ENCODE measurements around the gene LIPE.

Gene LIPE

DNA sequence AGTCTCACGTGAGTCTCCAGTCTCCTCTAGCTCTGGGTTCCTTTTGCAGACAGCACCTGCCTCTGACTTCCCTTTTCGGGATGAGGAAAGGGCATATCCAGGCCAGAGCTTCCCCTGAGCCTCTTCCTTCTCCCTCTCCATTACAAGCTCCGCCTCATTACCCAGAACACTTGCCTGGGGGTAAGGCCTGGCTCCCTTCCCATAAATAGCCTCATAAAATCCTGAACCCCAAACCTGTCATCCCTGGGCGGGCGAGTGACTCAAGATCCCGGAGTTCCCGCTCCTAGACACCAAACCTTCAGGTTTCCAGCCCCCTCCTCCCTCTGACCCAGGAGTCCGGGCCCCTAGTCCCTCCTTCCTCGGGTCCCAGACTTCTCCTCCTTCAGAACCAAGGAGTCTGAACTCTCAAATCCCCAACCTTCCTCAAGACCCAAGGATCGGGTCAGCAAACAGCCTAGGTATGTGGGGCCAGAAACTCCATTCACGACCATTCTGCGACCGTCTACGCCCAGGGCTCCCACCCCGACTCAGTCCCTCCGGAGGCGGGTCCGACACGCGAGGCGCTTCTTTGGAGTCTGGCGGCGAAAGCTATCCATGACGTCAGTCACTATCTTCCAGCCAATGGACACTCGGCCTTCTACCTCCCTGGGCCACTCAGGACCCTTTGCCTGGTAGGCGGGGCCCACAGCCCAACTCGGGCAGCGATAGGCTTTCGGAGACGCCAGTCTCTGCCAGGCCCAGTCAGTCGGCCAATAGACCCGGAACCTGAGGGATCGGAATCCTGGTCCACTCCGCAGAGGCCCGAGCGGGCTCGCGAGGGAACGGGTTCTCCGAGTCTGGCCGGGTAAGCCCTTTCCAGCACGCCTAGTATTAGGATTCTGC, 30.6 kb downstream of the LIPE start:
- Histone ChIP-seq H3K27ac (ENCODE audit: low read depth, low read length) (peak overlapping the region; percentile 91), H3K4me1 (ENCODE audit: insufficient read depth, low read length) (peaks cover 33% of the 10 kb centered on the region), H3K9me3 (ENCODE audit: low read length) (no peaks in the 10 kb centered on the region), H3K27me3 (ENCODE audit: control insufficient read depth in 1 of 2, insufficient read depth in 2 of 2, low read length in 2 of 2) (no peaks in the 10 kb centered on the region), H3K9ac (ENCODE audit: low read length) (peak overlapping the region; percentile 89), H3K4me3 (ENCODE audit: low read depth in 1 of 2, low read length in 2 of 2) (peak overlapping the region; percentile 59 to 67), H3K36me3 (ENCODE audit: insufficient read depth, low read length) (no peaks in the 10 kb centered on the region)

DNA sequence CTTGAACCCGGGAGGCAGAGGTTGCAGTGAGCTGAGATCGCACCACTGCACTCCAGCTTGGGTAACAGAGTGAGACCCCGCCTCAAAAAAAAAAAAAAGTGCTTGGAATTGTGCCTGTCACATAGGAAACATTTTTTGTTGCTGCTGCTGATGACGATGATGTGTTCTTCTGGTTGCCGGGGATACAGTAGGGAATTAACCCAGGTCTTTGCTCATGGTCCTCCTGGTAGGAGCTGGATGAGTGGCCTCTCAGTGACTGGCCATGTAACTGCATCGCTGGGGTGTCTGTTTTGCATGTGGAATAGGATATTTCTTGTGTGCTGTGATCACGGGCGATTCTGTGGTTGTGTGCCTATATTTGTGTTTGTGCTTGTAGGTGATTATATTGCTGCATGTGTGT, 32.4 kb downstream of the LIPE start:
- peaks cover 4 to 16% of the 10 kb centered on the region in 2 donors for H3K27me3 ChIP-seq (ENCODE audit: control insufficient read depth in 1 of 2, insufficient read depth in 2 of 2, low read length in 2 of 2)
- peaks cover 23% of the 10 kb centered on the region for H3K4me1 ChIP-seq (ENCODE audit: insufficient read depth, low read length)
- H3K27ac ChIP-seq (ENCODE audit: low read depth, low read length) = no peak overlapping the region
- H3K9me3 ChIP-seq (ENCODE audit: low read length) = no peaks in the 10 kb centered on the region
- H3K4me3 ChIP-seq (ENCODE audit: low read depth in 1 of 2, low read length in 2 of 2) = no peak overlapping the region
- no peak overlapping the region for H3K9ac ChIP-seq (ENCODE audit: low read length)
- H3K36me3 ChIP-seq (ENCODE audit: insufficient read depth, low read length) = no peaks in the 10 kb centered on the region

DNA sequence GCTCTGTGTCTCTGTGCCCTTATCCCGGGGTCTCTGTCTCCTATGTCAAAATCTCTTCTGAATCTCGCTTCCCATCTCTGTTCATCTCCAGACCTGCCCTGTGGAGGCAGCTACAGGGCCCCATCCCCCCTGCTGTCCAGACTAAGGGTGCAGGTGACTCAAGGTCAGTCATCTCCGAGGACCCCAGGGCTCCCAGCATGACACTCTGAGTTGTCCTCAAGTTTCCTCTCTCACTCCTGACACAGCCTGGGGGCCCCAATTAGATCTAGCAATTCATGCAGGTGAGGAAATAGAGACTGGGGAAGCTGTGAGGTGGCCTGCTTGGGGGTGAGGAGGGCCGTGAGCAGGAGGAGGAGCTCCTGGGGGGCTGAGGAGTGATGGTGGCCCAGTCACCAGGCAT, 35.0 kb downstream of the LIPE start:
- Histone ChIP-seq H3K27ac (ENCODE audit: low read depth, low read length) (no peak overlapping the region), H3K36me3 (ENCODE audit: insufficient read depth, low read length) (no peaks in the 10 kb centered on the region), H3K9me3 (ENCODE audit: low read length) (no peaks in the 10 kb centered on the region), H3K4me3 (ENCODE audit: low read depth in 1 of 2, low read length in 2 of 2) (no peak overlapping the region), H3K9ac (ENCODE audit: low read length) (no peak overlapping the region), H3K27me3 (ENCODE audit: control insufficient read depth in 1 of 2, insufficient read depth in 2 of 2, low read length in 2 of 2) (peaks cover 8 to 38% of the 10 kb centered on the region in 2 donors), H3K4me1 (ENCODE audit: insufficient read depth, low read length) (peaks cover 17% of the 10 kb centered on the region)

DNA sequence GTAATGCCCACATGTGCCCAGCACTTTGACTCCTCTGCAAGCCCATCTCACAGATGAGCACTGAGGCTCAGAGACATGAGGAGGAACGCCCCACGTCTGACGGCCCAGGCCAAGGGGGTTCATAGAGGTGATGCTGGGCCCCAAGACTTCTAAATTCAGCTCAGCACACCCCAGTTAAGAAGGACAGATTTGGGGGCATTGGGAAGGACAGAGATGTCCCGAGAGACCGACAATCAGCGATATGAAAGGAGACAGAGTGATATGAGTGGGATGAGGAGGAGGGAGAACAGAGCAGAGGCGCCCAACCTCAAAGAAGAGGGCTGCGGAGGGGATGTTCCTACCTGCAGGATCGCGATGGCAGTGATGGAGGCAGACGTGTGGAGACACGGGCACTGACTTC, 37.3 kb downstream of the LIPE start, which contains the start of gene CNFN:
Gene CNFN, minus strand, starts transcription at position 399 of the 400 bp plus-strand sequence. CDS start 1,260 bp downstream, outside the sequence.
- Histone ChIP-seq H3K9ac (ENCODE audit: low read length) (no peak within 1 kb of the TSS), H3K27me3 (ENCODE audit: control insufficient read depth in 1 of 2, insufficient read depth in 2 of 2, low read length in 2 of 2) (peaks cover 14 to 43% of the 10 kb centered on the region in 2 donors), H3K36me3 (ENCODE audit: insufficient read depth, low read length) (no peaks in the 10 kb centered on the region), H3K27ac (ENCODE audit: low read depth, low read length) (no peak within 1 kb of the TSS), H3K9me3 (ENCODE audit: low read length) (no peaks in the 10 kb centered on the region), H3K4me3 (ENCODE audit: low read depth in 1 of 2, low read length in 2 of 2) (no peak within 1 kb of the TSS), H3K4me1 (ENCODE audit: insufficient read depth, low read length) (peaks cover 8% of the 10 kb centered on the region)

DNA sequence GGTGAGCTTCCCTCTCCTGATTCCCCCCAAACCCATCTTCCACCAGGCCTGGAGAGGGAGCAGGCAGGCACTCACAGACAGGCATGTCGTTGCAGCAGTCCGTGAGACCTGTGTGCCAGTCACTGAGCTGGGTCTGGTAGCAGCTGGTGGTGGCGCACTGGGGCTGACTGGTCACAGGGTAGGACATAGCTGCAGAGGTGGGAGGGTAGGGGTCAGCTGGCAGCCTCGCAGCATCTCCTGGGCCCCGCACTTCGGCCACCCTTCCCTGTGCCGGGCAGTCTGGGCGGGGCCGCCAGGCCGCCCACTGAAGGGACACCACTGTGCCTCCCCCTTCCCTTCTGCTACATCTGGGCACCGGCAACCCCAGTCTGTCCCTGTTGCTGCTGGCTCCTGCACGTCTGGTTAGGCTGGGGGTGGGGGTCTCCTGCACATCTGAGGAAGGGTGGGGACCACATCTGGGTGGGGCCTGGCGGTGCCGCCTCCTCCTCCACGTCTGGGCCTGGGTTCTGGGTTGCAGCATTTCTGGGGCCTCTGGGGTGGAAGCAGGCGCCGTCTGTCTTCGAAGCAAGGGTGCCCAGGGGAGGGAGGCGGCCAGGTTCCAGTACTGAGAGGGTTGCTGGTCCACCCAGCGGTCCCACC, 38.2 kb downstream of the LIPE start:
- Histone ChIP-seq H3K9me3 (ENCODE audit: low read length) (no peaks in the 10 kb centered on the region), H3K4me1 (ENCODE audit: insufficient read depth, low read length) (peaks cover 8% of the 10 kb centered on the region), H3K9ac (ENCODE audit: low read length) (no peak overlapping the region), H3K27me3 (ENCODE audit: control insufficient read depth in 1 of 2, insufficient read depth in 2 of 2, low read length in 2 of 2) (peaks cover 14 to 43% of the 10 kb centered on the region in 2 donors), H3K27ac (ENCODE audit: low read depth, low read length) (no peak overlapping the region), H3K36me3 (ENCODE audit: insufficient read depth, low read length) (no peaks in the 10 kb centered on the region), H3K4me3 (ENCODE audit: low read depth in 1 of 2, low read length in 2 of 2) (no peak overlapping the region)

DNA sequence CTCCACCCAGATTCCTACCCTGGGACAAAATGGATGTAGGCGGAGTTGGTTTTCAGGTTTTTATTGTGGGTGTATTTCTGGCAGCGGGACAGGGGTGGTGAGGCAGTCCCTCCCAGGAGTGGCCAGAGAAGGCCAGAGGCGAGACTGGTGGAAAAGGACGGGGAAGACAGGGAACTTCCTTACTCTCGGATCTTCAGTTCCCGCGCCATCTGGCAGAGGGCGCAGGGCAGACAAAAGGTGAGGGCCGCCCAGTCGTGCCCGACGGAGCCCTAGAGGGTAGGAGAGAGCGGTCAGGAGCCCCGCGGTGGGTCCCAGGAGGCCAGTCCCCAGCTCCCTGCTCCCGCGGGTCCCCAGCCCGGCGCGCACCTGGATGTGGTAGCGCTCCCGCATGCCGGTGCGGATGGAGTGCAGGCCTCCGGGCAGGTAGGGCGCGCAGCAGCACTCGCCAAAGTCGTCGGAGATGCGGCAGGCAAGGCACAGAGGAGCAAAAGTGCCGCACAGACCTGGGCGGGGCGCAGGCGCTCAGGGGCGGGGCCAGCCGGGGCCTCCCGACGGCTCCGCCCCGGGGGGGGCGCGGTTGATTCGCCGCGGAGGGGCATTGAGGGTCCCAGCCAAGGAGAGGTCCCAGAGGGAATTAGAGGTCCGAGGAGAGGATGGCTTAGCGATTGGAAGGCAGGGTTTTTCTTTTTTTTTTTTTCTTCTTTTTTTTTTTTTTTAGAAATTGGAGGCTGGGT, 40.0 kb downstream of the LIPE start:
- H3K9me3 ChIP-seq (ENCODE audit: low read length) = no peaks in the 10 kb centered on the region
- H3K36me3 ChIP-seq (ENCODE audit: insufficient read depth, low read length) = no peaks in the 10 kb centered on the region
- no peak overlapping the region for H3K9ac ChIP-seq (ENCODE audit: low read length)
- H3K27ac ChIP-seq (ENCODE audit: low read depth, low read length) = no peak overlapping the region
- H3K27me3 ChIP-seq (ENCODE audit: control insufficient read depth in 1 of 2, insufficient read depth in 2 of 2, low read length in 2 of 2) = peaks cover 14 to 43% of the 10 kb centered on the region in 2 donors
- H3K4me1 ChIP-seq (ENCODE audit: insufficient read depth, low read length) = peaks cover 8% of the 10 kb centered on the region
- H3K4me3 ChIP-seq (ENCODE audit: low read depth in 1 of 2, low read length in 2 of 2) = peak overlapping the region; percentile 27 to 32

DNA sequence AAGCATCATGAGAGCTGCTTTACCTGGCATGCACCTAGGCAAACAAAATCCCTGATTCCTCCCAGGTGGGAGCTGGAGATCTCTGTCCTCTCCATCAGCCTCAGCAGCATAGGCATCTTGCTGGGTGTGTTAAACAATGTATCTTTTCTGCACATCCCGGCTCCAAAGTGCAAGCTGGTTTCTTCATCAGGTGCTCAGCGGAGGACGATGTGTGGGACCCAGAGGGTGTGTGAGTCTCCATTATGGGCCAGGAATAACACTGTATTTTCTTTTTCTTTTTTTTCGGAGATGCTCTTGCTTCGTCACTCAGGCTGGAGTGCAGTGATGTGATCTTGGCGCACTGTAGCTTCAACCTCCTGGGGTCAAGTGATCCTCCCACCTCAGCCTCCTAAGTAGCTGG, 47.0 kb downstream of the LIPE start:
- Histone ChIP-seq H3K27ac (ENCODE audit: low read depth, low read length) (no peak overlapping the region), H3K9ac (ENCODE audit: low read length) (no peak overlapping the region), H3K36me3 (ENCODE audit: insufficient read depth, low read length) (no peaks in the 10 kb centered on the region), H3K9me3 (ENCODE audit: low read length) (no peaks in the 10 kb centered on the region), H3K4me3 (ENCODE audit: low read depth in 1 of 2, low read length in 2 of 2) (no peak overlapping the region), H3K4me1 (ENCODE audit: insufficient read depth, low read length) (no peaks in the 10 kb centered on the region), H3K27me3 (ENCODE audit: control insufficient read depth in 1 of 2, insufficient read depth in 2 of 2, low read length in 2 of 2) (no peaks in the 10 kb centered on the region)

DNA sequence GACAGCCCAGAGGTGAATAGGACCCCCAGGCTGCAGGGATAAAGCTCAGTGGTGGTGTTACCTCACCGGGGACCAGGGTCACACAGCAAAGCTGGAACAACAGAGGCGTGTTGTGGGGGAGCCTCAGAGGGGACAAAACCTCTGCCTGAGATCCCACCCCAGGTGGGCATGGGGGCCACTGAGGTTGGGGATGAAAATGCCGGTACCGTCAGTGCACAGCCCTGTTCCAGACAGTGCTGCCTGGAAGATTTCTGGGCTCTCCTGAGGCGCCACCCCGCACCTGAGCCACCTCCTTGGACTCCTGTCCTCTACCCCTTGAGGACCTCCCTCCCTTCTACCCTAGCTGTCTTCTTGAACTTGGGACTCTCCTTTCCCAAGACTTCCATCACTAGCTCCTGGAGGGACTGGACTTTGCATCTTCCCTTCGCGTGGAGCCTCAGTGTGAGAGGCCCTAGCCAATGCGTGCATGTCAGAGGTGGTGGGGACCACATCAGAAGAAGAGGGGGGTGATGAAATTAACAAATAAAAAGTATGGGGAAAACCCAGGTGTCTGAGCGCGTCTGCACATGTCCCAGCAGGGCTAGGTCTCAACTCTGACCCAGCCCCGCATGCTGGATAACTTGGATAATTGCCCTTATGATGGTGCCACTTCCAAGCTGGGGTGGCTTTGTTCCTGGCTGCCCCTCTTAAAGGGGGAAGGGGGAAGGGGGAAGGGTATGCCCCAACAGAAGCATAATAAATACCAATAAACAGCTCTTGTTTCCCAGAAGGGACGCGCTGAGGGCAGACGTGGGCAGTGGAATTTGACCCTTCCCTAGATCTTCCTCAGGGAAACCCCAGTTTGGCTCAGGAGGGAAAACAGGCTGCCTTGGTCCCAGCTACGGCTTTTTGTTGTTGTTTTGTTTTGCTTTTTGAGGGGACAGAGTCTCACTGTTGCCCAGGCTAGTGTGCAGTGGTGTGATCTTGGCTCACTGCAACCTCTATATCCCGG, 48.7 kb downstream of the LIPE start:
- Histone ChIP-seq H3K9ac (ENCODE audit: low read length) (no peak overlapping the region), H3K27me3 (ENCODE audit: control insufficient read depth in 1 of 2, insufficient read depth in 2 of 2, low read length in 2 of 2) (no peaks in the 10 kb centered on the region), H3K9me3 (ENCODE audit: low read length) (no peaks in the 10 kb centered on the region), H3K4me1 (ENCODE audit: insufficient read depth, low read length) (no peaks in the 10 kb centered on the region), H3K27ac (ENCODE audit: low read depth, low read length) (no peak overlapping the region), H3K4me3 (ENCODE audit: low read depth in 1 of 2, low read length in 2 of 2) (no peak overlapping the region), H3K36me3 (ENCODE audit: insufficient read depth, low read length) (peaks cover 10% of the 10 kb centered on the region)

DNA sequence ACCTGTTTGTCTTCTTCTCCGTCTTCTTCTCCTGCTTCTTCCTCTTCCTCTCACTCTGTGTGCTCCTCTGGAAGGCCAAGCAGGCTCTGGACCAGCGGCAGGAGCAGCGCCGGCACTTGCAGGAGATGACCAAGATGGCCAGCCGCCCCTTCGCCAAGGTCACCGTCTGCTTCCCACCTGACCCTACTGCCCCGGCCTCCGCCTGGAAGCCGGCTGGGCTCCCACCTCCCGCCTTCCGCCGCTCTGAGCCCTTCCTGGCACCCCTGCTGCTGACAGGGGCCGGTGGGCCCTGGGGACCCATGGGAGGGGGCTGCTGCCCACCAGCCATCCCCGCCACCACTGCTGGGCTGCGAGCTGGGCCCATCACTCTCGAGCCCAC, 51.0 kb downstream of the LIPE start:
- Histone ChIP-seq H3K4me3 (ENCODE audit: low read depth in 1 of 2, low read length in 2 of 2) (no peak overlapping the region), H3K27me3 (ENCODE audit: control insufficient read depth in 1 of 2, insufficient read depth in 2 of 2, low read length in 2 of 2) (no peaks in the 10 kb centered on the region), H3K36me3 (ENCODE audit: insufficient read depth, low read length) (peaks cover 15% of the 10 kb centered on the region), H3K9ac (ENCODE audit: low read length) (no peak overlapping the region), H3K4me1 (ENCODE audit: insufficient read depth, low read length) (no peaks in the 10 kb centered on the region), H3K9me3 (ENCODE audit: low read length) (no peaks in the 10 kb centered on the region), H3K27ac (ENCODE audit: low read depth, low read length) (no peak overlapping the region)

DNA sequence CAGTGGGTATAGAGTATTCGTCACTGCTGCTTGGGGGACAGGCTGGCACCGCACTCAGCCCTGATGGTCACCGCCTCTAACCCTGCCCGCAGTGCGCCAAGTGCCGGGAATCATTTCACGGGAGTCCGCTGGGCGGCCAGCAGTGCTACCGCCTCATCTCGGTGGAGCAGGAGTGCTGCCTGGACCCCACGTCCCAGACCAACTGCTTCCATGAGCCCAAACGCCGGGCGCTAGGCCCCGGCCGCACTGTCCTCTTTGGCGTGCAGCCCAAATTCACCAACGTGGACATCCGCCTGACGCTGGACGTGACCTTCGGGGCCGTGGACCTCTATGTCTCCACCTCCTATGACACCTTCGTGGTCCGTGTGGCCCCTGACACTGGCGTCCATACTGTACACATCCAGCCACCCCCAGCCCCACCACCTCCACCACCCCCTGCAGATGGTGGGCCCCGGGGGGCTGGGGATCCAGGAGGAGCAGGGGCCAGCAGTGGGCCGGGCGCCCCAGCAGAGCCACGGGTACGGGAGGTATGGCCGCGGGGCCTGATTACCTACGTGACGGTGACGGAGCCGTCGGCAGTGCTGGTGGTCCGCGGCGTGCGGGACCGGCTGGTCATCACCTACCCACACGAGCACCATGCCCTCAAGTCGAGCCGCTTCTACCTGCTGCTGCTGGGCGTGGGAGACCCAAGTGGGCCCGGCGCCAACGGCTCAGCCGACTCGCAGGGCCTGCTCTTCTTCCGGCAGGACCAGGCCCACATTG, 51.6 kb downstream of the LIPE start:
- Histone ChIP-seq H3K36me3 (ENCODE audit: insufficient read depth, low read length) (peaks cover 19% of the 10 kb centered on the region), H3K9ac (ENCODE audit: low read length) (no peak overlapping the region), H3K4me1 (ENCODE audit: insufficient read depth, low read length) (no peaks in the 10 kb centered on the region), H3K27ac (ENCODE audit: low read depth, low read length) (no peak overlapping the region), H3K9me3 (ENCODE audit: low read length) (no peaks in the 10 kb centered on the region), H3K4me3 (ENCODE audit: low read depth in 1 of 2, low read length in 2 of 2) (no peak overlapping the region), H3K27me3 (ENCODE audit: control insufficient read depth in 1 of 2, insufficient read depth in 2 of 2, low read length in 2 of 2) (no peaks in the 10 kb centered on the region)
